HS-5 (cell line): ENCODE measurements around the gene BDKRB1.
"Not testable (repeated sequence)": the region's sequence is repeated elsewhere in the genome, so short reads cannot be mapped to it uniquely, and the experiment has no call there.

ENCODE experiments used
- DNase-seq: peaks from one replicate; pipeline ENCODE4 v3.0.0-alpha.2; 2012; ENCODE audit warnings: low read depth

Gene BDKRB1

GRCh38 chr14:96233661-96234060 is 22.3 kb upstream of the BDKRB1 start:
- no peak for DNase-seq

- no peak for DNase-seq
Measured at GRCh38 chr14:96235426-96235825, 20.6 kb upstream of the BDKRB1 start.

GRCh38 chr14:96237641-96238040 is 18.4 kb upstream of the BDKRB1 start:
- DNase-seq, result no peak

GRCh38 chr14:96238676-96239265 is 17.2 kb upstream of the BDKRB1 start:
- no peak for DNase-seq

- DNase-seq, result no peak
Measured at GRCh38 chr14:96239711-96240141, 16.3 kb upstream of the BDKRB1 start.

- no peak for DNase-seq
Measured at GRCh38 chr14:96240641-96241040, 15.4 kb upstream of the BDKRB1 start.

- no peak for DNase-seq
Measured at GRCh38 chr14:96242126-96242525, 13.9 kb upstream of the BDKRB1 start.

- no peak for DNase-seq
Measured at GRCh38 chr14:96243785-96244184, 12.2 kb upstream of the BDKRB1 start.

- DNase-seq, result not testable (repeated sequence)
Measured at GRCh38 chr14:96245074-96245473, 10.9 kb upstream of the BDKRB1 start.

GRCh38 chr14:96245710-96246538 is 10.1 kb upstream of the BDKRB1 start:
- no peak for DNase-seq

GRCh38 chr14:96246539-96246847 is 9.5 kb upstream of the BDKRB1 start:
- peak; percentile 97 for DNase-seq

- no peak for DNase-seq
Measured at GRCh38 chr14:96247031-96247430, 9.0 kb upstream of the BDKRB1 start.

- peak; percentile 77 for DNase-seq
Measured at GRCh38 chr14:96249029-96249428, 7.0 kb upstream of the BDKRB1 start.

GRCh38 chr14:96250485-96250884 is 5.5 kb upstream of the BDKRB1 start:
- no peak for DNase-seq

GRCh38 chr14:96251656-96252155 is 4.3 kb upstream of the BDKRB1 start:
- no peak for DNase-seq

- DNase-seq, result no peak
Measured at GRCh38 chr14:96252323-96252998, 3.5 kb upstream of the BDKRB1 start.

- DNase-seq, result peak; percentile 73
Measured at GRCh38 chr14:96252999-96253539, 2.9 kb upstream of the BDKRB1 start.

GRCh38 chr14:96254687-96255086 is 1.3 kb upstream of the BDKRB1 start:
- no peak for DNase-seq

GRCh38 chr14:96256407-96256806 is 397 bp downstream of the BDKRB1 start:
- no peak for DNase-seq

GRCh38 chr14:96257056-96257455 is 1.0 kb downstream of the BDKRB1 start:
- DNase-seq, result no peak

- no peak for DNase-seq
Measured at GRCh38 chr14:96257900-96258299, 1.9 kb downstream of the BDKRB1 start.

- no peak for DNase-seq
Measured at GRCh38 chr14:96260341-96260821, 4.4 kb downstream of the BDKRB1 start.

GRCh38 chr14:96261053-96261452 is 5.0 kb downstream of the BDKRB1 start:
- DNase-seq, result no peak
